ENCODE data around the gene KIRREL3.

Gene KIRREL3

GRCh38 chr11:126731576-126732142 lies 268.9 kb downstream of the KIRREL3 start:
- TF ChIP-seq REST (IDR thresholded peaks at IDR 0.05; ENCODE audit: insufficient replicate concordance, low read depth) = no peak
- TF ChIP-seq SPI1 (IDR thresholded peaks at IDR 0.05; ENCODE audit: borderline replicate concordance, low read depth) = no peak
- no peak for TF ChIP-seq CTCF (IDR thresholded peaks at IDR 0.05; ENCODE audit: insufficient read depth, low read length)
- no peak for TF ChIP-seq POLR2AphosphoS5 (IDR thresholded peaks at IDR 0.05; ENCODE audit: low read depth)
- TF ChIP-seq GABPA (IDR thresholded peaks at IDR 0.05; ENCODE audit: low read depth) = no peak
- H3K27ac ChIP-seq (replicated peaks) = no peak overlapping the region
- DNase-seq (ENCODE audit: low read depth in 1 of 2, low spot score in 1 of 2) = no peak
- H3K27me3 ChIP-seq (ENCODE audit: insufficient read depth, poor library complexity, severe bottlenecking) = peaks cover 9% of the 10 kb centered on the region
- no peak overlapping the region for H3K4me3 ChIP-seq (replicated peaks; ENCODE audit: insufficient read depth, low read length)

GRCh38 chr11:126727381-126727780 lies 273.2 kb downstream of the KIRREL3 start:
- H3K4me3 ChIP-seq (replicated peaks; ENCODE audit: insufficient read depth, low read length) = no peak overlapping the region
- H3K27ac ChIP-seq (replicated peaks) = no peak overlapping the region
- DNase-seq (ENCODE audit: low read depth in 1 of 2, low spot score in 1 of 2) = no peak
- TF ChIP-seq CTCF (IDR thresholded peaks at IDR 0.05; ENCODE audit: insufficient read depth, low read length) = no peak
- TF ChIP-seq POLR2AphosphoS5 (IDR thresholded peaks at IDR 0.05; ENCODE audit: low read depth) = no peak
- no peak for TF ChIP-seq GABPA (IDR thresholded peaks at IDR 0.05; ENCODE audit: low read depth)
- no peak for TF ChIP-seq SPI1 (IDR thresholded peaks at IDR 0.05; ENCODE audit: borderline replicate concordance, low read depth)
- no peak for TF ChIP-seq REST (IDR thresholded peaks at IDR 0.05; ENCODE audit: insufficient replicate concordance, low read depth)
- peaks cover 2% of the 10 kb centered on the region for H3K27me3 ChIP-seq (ENCODE audit: insufficient read depth, poor library complexity, severe bottlenecking)

GRCh38 chr11:126725521-126725920 lies 275.0 kb downstream of the KIRREL3 start:
- TF ChIP-seq REST (IDR thresholded peaks at IDR 0.05; ENCODE audit: insufficient replicate concordance, low read depth) (no peak), POLR2AphosphoS5 (IDR thresholded peaks at IDR 0.05; ENCODE audit: low read depth) (no peak), SPI1 (IDR thresholded peaks at IDR 0.05; ENCODE audit: borderline replicate concordance, low read depth) (no peak), GABPA (IDR thresholded peaks at IDR 0.05; ENCODE audit: low read depth) (no peak), CTCF (IDR thresholded peaks at IDR 0.05; ENCODE audit: insufficient read depth, low read length) (no peak)
- H3K27ac ChIP-seq (replicated peaks) = no peak overlapping the region
- no peak overlapping the region for H3K4me3 ChIP-seq (replicated peaks; ENCODE audit: insufficient read depth, low read length)
- peaks cover 2% of the 10 kb centered on the region for H3K27me3 ChIP-seq (ENCODE audit: insufficient read depth, poor library complexity, severe bottlenecking)
- DNase-seq (ENCODE audit: low read depth in 1 of 2, low spot score in 1 of 2) = no peak

All from HL-60 (cell line).